ENCODE results near the gene ENPP3. TPM values are rescaled to one million over a fixed set of nuclear protein-coding genes. Genes with fewer than 3 reads are reported as not detected.

Gene ENPP3
- polyA plus RNA-seq, 1 of the 3 experiments (the other 2 are of a cell fraction), result not detected

- no peak overlapping the region for H3K27ac ChIP-seq (ENCODE audit: low read depth in 2 of 2, low read length in 1 of 2)
- H3K4me2 ChIP-seq, result no peak overlapping the region
- no peaks in the 10 kb centered on the region; the same call in 1 of the 2 replicates for H3K27me3 ChIP-seq (ENCODE audit: insufficient read depth)
- no peaks in the 10 kb centered on the region for H3K36me3 ChIP-seq (replicated peaks in 1 of 2; ENCODE audit: control insufficient read depth in 1 of 2, insufficient read depth in 2 of 2, low read length in 1 of 2)
- no peaks in the 10 kb centered on the region for H3F3A ChIP-seq (replicated peaks; ENCODE audit: insufficient read depth)
- H3K4me1 ChIP-seq (ENCODE audit: control insufficient read depth in 1 of 2, insufficient read depth in 2 of 2, low read depth in 1 of 2, low read length in 1 of 2), result no peaks in the 10 kb centered on the region
- 13% methylated on average over 9 of the region's 9 CpGs for WGBS (ENCODE audit: low lambda C conversion rate)
- no peak overlapping the region for H3K9ac ChIP-seq
- H3K79me2 ChIP-seq (ENCODE audit: insufficient read depth), result no peaks in the 10 kb centered on the region
- ChIA-PET POLR2A (no interaction called here), CTCF (interaction anchor here (0.8 kb wide), 1 partner anchor 38 kb away, joined by 3 read pairs; no protein-coding TSS in a partner anchor)
- no peaks in the 10 kb centered on the region for H3K9me3 ChIP-seq
- no peaks in the 10 kb centered on the region for H4K20me1 ChIP-seq (ENCODE audit: insufficient read depth)
- H3K4me3 ChIP-seq (ENCODE audit: low read depth in 2 of 2, low read length in 1 of 2), result no peak overlapping the region
- no peak overlapping the region for H2AFZ ChIP-seq (ENCODE audit: low read depth)
- no peak for TF ChIP-seq REST (IDR thresholded peaks at IDR 0.05; ENCODE audit: low read depth, low read length)
- no peak for TF ChIP-seq FOSL2 (IDR thresholded peaks at IDR 0.05; ENCODE audit: borderline replicate concordance, low read depth)
- TF ChIP-seq USF1 (IDR thresholded peaks at IDR 0.05; ENCODE audit: borderline replicate concordance, low read depth), result no peak
- no peak for TF ChIP-seq ZBTB33 (IDR thresholded peaks at IDR 0.05; ENCODE audit: borderline replicate concordance, low read depth)
- no peak for TF ChIP-seq CTCF (IDR thresholded peaks at IDR 0.05)
- TF ChIP-seq MXI1 (IDR thresholded peaks at IDR 0.05; ENCODE audit: low read depth, low read length), result no peak
- no peak for TF ChIP-seq TCF12 (IDR thresholded peaks at IDR 0.05)
- TF ChIP-seq SMC3 (IDR thresholded peaks at IDR 0.05; ENCODE audit: low read depth, low read length), result no peak
- no peak for TF ChIP-seq RFX5 (IDR thresholded peaks at IDR 0.05; ENCODE audit: low read length)
- no peaks in the 10 kb centered on the region for H3K9me2 ChIP-seq
- DNase-seq, result no peak
Observed at GRCh38 chr6:131733376-131734016, 96.4 kb downstream of the ENPP3 start.
